DMS153 (cell line): ENCODE results near the gene PXDC1.
"Not testable (repeated sequence)": the region's sequence is repeated elsewhere in the genome, so short reads cannot be mapped to it uniquely, and the experiment has no call there.

ENCODE experiments used
- DNase-seq: peaks from one replicate; lab custom pipeline; 2025; lab: John Stamatoyannopoulos, UW

The PXDC1 gene

DNA sequence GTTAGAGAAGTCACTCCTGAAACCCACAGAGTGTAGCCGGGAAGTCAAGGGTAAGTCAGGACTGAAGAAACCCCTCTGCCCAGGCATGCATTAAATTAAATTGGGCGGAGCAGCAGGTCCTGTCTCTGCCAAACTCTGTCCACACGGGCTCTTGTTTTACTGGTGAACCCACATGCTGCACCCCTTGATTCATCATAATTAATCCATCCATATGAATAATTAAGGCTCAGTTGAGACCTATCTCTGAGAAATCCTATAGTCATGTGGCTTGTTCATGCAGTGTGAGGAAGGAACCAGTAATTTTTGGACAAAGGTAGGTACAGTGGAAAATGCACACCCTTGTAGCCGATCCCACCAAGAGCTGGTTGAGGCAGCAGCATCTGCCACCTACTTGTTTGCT is 43.0 kb downstream of the PXDC1 start:
- DNase-seq, result no peak

- DNase-seq, result no peak
Measured at GRCh38 chr6:3707751-3708412, 43.6 kb downstream of the PXDC1 start.

DNA sequence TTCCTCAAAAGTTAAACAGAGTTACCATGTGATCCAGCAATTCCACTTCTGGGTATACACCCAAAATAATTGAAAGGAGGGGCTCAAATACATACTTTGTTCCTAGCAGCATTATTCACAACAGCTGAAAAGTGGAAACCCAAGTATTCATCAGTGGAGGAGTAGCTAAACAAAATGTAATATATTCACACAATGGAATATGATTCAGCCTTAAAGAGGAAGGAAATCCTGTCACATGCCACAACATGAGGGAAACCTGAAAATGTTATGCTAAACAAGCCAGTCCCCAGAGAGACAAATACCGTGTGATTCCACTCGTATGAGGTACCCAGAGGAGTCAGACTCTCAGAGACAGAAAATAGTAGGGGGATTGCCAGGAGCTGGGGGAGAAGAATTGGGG is 44.5 kb downstream of the PXDC1 start:
- DNase-seq, result no peak

- no peak for DNase-seq
Measured at GRCh38 chr6:3706547-3706946, 45.0 kb downstream of the PXDC1 start.

GRCh38 chr6:3701631-3702030 is 49.9 kb downstream of the PXDC1 start:
- DNase-seq, result no peak

DNA sequence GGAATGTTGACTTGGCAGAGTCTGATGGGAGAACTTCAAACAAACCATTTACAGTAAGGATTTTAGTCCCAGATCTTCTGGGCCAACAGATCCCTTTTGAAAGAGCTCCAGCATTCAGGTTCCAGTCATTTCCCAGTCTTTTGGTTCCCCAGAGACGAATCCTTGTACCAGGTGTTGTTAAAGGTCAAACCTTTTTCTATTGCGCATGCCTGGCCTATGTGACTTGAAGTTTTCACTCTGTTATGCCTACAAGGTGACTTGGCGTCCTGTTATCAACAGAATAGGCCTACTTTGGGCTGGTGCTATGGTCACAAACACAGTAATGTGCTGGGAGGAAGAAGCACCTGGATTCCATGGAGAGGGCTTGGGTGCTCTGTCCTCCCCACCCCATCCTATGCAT is 52.3 kb downstream of the PXDC1 start:
- DNase-seq, result no peak

GRCh38 chr6:3698021-3698420 is 53.5 kb downstream of the PXDC1 start:
- no peak for DNase-seq

DNA sequence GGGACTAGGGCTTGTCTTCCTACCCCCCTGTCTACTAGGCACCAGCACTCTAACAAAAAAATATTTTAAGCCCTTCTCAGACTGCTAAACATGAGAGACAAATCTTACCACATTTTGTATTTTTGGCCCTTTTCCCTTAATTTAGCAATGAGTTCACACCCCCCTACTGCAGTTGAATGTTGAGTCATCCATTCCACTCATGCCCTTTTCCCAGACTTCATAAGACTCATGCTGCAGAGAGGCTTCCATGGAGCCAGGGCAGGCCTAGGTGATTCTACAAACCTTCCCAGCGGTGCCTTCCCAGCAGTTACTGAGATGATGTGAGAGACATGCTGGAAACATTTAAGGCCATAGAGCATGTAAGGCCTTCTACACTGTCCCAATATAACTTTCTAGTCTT is 53.9 kb downstream of the PXDC1 start:
- no peak for DNase-seq

DNA sequence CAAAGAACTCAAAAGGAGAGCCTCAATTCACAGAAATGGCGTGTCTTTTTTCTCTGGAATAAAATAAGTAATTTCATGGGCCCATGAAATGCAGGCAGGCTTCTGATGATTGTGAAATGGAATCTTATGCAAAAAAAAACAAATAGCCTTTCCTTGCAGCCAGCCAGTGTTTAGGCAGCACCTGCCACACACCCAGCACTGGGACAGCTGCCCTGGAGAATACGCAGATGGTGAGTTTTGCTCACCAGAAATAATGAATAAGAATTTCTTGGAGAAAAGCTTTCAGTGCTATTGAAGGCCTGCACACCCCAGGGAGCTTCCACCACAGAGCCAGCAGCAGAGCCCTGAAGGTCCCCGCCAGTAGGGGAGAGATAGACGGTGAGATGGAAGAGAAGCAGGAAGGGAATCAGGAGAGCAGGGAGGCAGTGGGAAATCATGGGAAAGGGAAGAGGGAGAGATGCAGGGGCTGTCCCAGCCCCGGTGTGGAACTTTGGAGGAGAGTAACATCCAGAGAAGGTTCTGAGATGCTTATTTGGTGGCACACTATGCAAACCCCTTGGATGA is 54.9 kb downstream of the PXDC1 start:
- DNase-seq, result no peak

GRCh38 chr6:3695065-3695817 is 56.3 kb downstream of the PXDC1 start:
- no peak for DNase-seq

- DNase-seq, result no peak
Measured at GRCh38 chr6:3693831-3694230, 57.7 kb downstream of the PXDC1 start.

GRCh38 chr6:3690506-3690905 is 61.0 kb downstream of the PXDC1 start:
- DNase-seq, result no peak

- no peak for DNase-seq
Measured at GRCh38 chr6:3687847-3688246, 63.7 kb downstream of the PXDC1 start.

GRCh38 chr6:3683331-3683730 is 68.2 kb downstream of the PXDC1 start:
- DNase-seq, result no peak

- no peak for DNase-seq
Measured at GRCh38 chr6:3678946-3679345, 72.6 kb downstream of the PXDC1 start.

GRCh38 chr6:3677751-3678150 is 73.8 kb downstream of the PXDC1 start:
- DNase-seq, result not testable (repeated sequence)

- not testable (repeated sequence) for DNase-seq
Measured at GRCh38 chr6:3677351-3677750, 74.2 kb downstream of the PXDC1 start.
